ENCODE data around the gene SPATA12.

GRCh38 chr3:57112206-57112605 lies 51.7 kb downstream of the SPATA12 start:
- TF ChIP-seq POLR2A (IDR thresholded peaks at IDR 0.05), result no peak
- no peak for TF ChIP-seq CTCF (IDR thresholded peaks at IDR 0.05)
